ENCODE measurements around the gene AGPAT3.

DNA sequence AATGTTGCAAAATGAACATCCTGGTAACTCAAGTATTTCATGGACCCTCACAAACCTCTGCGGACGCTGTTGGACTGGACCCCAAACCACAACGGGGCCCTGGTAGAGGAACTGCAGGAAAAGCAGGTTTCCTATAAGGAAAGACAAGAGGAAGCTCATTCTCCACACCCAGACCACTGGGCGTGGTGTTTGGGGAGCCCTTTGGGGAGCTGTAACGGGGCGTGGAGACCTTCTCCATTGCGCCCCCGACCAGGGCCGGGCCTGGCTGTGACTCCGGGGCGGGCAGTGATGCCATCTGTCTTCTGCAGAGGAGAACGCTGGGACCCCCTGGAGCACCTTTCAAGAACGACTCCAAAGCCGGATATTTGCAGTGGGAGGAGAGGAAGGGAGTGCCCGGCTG is 30.0 kb upstream of the AGPAT3 start:
- TF ChIP-seq CTCF (conservative IDR thresholded peaks at IDR 0.05 in 1 of 2, IDR thresholded peaks at IDR 0.05 in 1 of 2; ENCODE audit: low read depth in 1 of 2, low read length in 2 of 2) (no peak), EZH2 (IDR thresholded peaks at IDR 0.05; ENCODE audit: low read length, missing control alignments) (no peak)
